ENCODE results near the gene SH2D5.

DNA sequence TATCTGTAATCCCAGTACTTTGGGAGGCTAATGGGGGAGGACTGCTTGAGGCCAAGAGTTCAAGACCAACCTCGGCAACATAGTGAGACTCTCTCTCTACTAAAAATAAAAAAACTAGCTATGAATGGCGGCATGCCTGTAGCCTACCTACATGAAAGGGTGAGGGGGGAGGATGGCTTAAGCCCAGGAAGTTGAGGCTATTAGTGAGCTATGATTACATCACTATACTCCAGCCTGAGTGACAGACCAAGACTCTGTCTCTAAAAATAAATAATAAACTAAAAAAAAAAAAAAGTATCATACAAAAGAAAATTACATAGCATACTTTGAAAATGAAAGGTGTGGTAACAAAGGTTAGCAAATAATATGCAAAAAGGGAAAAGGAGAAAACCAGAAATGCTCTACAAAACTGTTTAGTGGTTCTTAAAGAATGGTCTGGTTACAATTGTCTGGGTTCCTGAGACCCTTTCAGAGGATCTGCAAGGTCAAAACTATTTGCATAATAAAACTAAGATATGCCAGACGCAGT lies 19.0 kb upstream of the SH2D5 start:
- TF ChIP-seq, protein P1, sequence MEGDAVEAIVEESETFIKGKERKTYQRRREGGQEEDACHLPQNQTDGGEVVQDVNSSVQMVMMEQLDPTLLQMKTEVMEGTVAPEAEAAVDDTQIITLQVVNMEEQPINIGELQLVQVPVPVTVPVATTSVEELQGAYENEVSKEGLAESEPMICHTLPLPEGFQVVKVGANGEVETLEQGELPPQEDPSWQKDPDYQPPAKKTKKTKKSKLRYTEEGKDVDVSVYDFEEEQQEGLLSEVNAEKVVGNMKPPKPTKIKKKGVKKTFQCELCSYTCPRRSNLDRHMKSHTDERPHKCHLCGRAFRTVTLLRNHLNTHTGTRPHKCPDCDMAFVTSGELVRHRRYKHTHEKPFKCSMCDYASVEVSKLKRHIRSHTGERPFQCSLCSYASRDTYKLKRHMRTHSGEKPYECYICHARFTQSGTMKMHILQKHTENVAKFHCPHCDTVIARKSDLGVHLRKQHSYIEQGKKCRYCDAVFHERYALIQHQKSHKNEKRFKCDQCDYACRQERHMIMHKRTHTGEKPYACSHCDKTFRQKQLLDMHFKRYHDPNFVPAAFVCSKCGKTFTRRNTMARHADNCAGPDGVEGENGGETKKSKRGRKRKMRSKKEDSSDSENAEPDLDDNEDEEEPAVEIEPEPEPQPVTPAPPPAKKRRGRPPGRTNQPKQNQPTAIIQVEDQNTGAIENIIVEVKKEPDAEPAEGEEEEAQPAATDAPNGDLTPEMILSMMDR (IDR thresholded peaks at IDR 0.05): no peak
- TF ChIP-seq EP300 (IDR thresholded peaks at IDR 0.05; ENCODE audit: low read depth): no peak
- no peak for TF ChIP-seq POLR2AphosphoS5 (IDR thresholded peaks at IDR 0.05)
- no peak for TF ChIP-seq POLR2A (IDR thresholded peaks at IDR 0.05)

All from transverse colon (tissue), 4 donors.